Smooth muscle cell (in vitro differentiated cells): ENCODE results near the gene CPXM1. TPM values are rescaled to one million over a fixed set of nuclear protein-coding genes. Genes with fewer than 3 reads are reported as not detected.

Experiments
- DNase-seq: peaks from one replicate; lab custom pipeline; 2025; ENCODE audit not compliant: unreplicated experiment; lab: John Stamatoyannopoulos, UW
- H2AFZ ChIP-seq: fragments of 200-600 bp; sonication (generic); 2 replicates; pipeline ENCODE4 v1.6.0; 2016; ENCODE audit warnings: antibody characterized with exemption, low read depth, mild to moderate bottlenecking
- H3F3A ChIP-seq: fragments of 200-600 bp; sonication (generic); 2 replicates; pipeline ENCODE4 v1.6.0; 2017; ENCODE audit warnings: antibody characterized with exemption, low read depth
- H3K27ac ChIP-seq: fragments of 200-600 bp; sonication (generic); 2 replicates; pipeline ENCODE4 v1.5.1; 2016; ENCODE audit warnings: low read depth, mild to moderate bottlenecking
- H3K27me3 ChIP-seq: fragments of 200-600 bp; sonication (generic); 2 replicates; pipeline ENCODE4 v1.6.1; 2016; ENCODE audit warnings: low read depth, mild to moderate bottlenecking
- H3K36me3 ChIP-seq: fragments of 200-600 bp; sonication (generic); 2 replicates; pipeline ENCODE4 v1.5.1; 2016; ENCODE audit warnings: low read depth
- H3K4me1 ChIP-seq: fragments of 200-600 bp; sonication (generic); 2 replicates; pipeline ENCODE4 v1.5.1; 2016; ENCODE audit warnings: low read depth
- H3K4me2 ChIP-seq: fragments of 200-600 bp; sonication (generic); 2 replicates; pipeline ENCODE4 v1.6.0; 2016; ENCODE audit warnings: mild to moderate bottlenecking
- H3K4me3 ChIP-seq: fragments of 200-600 bp; sonication (generic); 2 replicates; pipeline ENCODE4 v1.5.1; 2016; ENCODE audit warnings: mild to moderate bottlenecking
- H3K79me2 ChIP-seq: fragments of 200-600 bp; sonication (generic); 2 replicates; pipeline ENCODE4 v1.6.0; 2016; ENCODE audit warnings: low read depth, mild to moderate bottlenecking
- H3K9ac ChIP-seq: fragments of 200-600 bp; sonication (generic); 2 replicates; pipeline ENCODE4 v1.6.0; 2016; ENCODE audit warnings: low read depth
- H3K9me3 ChIP-seq: fragments of 200-600 bp; sonication (generic); replicated peaks from 2 replicates; pipeline ENCODE4 v1.5.1; 2016; ENCODE audit warnings: low read depth
- H4K20me1 ChIP-seq: fragments of 200-600 bp; sonication (generic); 2 replicates; pipeline ENCODE4 v1.6.0; 2016; ENCODE audit warnings: low read depth
- WGBS: methylation state at CpG from one replicate; pipeline ENCODE4 v1.1.7; 2016; ENCODE audit warnings: low lambda C conversion rate; 5-methylcytosine and 5-hydroxymethylcytosine counted together
- polyA plus RNA-seq: library from polyadenylated mRNA; unstranded; fragments of >200 nt; fragmentation: Nextera tagmentation; extraction: Ambion mirVana; gene quantifications from 2 replicates; pipeline ENCODE4 v1.2.1, GENCODE V29; 2016
- total RNA-seq: library from RNA; depleted of rRNA; stranded (reverse); fragments of >200 nt; gene quantifications from 2 replicates; pipeline ENCODE4 v1.2.3, GENCODE V29; 2014
- TF ChIP-seq, protein P1 (sequence below): fragments of 200-600 bp; sonication (generic); IDR thresholded peaks from 2 replicates; pipeline ENCODE4 v1.5.1; 2017; ENCODE audit warnings: borderline replicate concordance, mild to moderate bottlenecking, antibody characterized with exemption; ENCODE audit not compliant: insufficient read depth, poor library complexity, severe bottlenecking

CPXM1 gene
- total and polyA plus RNA-seq, 2 experiments from 2014 or later: 40.2 to 99.3 TPM

DNA sequence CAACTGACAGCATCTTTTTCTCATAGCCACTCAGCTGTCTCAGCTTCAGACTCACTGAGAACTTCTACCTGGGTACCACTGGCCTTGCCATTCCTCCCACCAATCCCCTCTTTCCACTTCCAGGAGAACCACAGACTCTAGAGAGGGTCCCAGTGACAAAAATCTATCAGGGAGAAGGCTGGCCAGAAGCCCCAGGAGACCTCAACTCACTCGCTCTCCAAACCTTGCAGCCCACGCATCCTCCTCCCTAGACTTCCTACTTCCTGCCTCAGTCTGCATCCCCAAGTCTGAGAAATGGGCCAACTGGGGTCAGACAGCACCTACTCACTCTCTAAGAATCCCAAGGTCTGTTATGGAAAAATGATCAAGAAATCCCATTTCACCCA lies 16.9 kb upstream of the CPXM1 start:
- Histone ChIP-seq H3K4me3 (no peak overlapping the region), H3K9ac (no peak overlapping the region), H3K27ac (no peak overlapping the region), H3K4me1 (peaks cover 9% of the 10 kb centered on the region), H4K20me1 (no peaks in the 10 kb centered on the region), H3K4me2 (no peak overlapping the region), H3K27me3 (no peaks in the 10 kb centered on the region), H3K36me3 (no peaks in the 10 kb centered on the region), H2AFZ (no peak overlapping the region), H3F3A (peaks cover 12% of the 10 kb centered on the region), H3K79me2 (no peaks in the 10 kb centered on the region), H3K9me3 (no peaks in the 10 kb centered on the region)
- DNase-seq: no peak
- TF ChIP-seq, protein P1, sequence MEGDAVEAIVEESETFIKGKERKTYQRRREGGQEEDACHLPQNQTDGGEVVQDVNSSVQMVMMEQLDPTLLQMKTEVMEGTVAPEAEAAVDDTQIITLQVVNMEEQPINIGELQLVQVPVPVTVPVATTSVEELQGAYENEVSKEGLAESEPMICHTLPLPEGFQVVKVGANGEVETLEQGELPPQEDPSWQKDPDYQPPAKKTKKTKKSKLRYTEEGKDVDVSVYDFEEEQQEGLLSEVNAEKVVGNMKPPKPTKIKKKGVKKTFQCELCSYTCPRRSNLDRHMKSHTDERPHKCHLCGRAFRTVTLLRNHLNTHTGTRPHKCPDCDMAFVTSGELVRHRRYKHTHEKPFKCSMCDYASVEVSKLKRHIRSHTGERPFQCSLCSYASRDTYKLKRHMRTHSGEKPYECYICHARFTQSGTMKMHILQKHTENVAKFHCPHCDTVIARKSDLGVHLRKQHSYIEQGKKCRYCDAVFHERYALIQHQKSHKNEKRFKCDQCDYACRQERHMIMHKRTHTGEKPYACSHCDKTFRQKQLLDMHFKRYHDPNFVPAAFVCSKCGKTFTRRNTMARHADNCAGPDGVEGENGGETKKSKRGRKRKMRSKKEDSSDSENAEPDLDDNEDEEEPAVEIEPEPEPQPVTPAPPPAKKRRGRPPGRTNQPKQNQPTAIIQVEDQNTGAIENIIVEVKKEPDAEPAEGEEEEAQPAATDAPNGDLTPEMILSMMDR: no peak
- 97% methylated on average over 2 of the region's 2 CpGs for WGBS

DNA sequence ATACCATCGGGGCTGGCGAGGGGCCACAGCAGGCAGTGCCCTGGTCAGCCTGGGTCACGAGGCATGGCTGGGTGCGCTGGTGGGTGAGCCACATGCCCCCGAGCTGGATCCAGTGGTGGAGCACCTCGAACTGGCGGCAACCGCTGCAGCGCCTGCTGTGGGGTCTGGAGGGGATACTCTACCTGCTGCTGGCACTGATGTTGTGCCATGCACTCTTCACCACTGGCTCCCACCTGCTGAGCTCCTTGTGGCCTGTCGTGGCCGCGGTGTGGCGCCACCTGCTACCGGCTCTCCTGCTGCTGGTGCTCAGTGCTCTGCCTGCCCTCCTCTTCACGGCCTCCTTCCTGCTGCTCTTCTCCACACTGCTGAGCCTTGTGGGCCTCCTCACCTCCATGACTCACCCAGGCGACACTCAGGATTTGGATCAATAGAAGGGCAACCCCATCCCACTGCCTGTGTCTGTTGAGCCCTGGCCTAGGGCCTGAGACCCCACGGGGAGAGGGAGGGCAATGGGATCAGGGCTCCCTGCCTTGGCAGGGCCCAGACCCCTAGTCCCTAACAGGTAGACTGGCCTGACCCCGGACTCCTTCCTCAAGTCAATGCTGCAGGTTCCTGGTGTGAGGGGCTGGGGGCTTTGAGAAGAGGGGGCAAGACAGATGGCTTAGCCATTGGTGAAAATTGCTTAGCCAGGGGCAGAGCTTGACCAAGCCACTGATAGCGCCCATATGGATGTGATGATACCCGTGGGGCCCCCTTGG lies 16.3 kb upstream of the CPXM1 start:
- no peak overlapping the region for H3K9ac ChIP-seq
- H3K27ac ChIP-seq: no peak overlapping the region
- H3K4me3 ChIP-seq: no peak overlapping the region
- no peaks in the 10 kb centered on the region for H4K20me1 ChIP-seq
- WGBS: 82% methylated on average over 20 of the region's 20 CpGs
- H3K27me3 ChIP-seq: no peaks in the 10 kb centered on the region
- peaks cover 9% of the 10 kb centered on the region for H3K4me1 ChIP-seq
- TF ChIP-seq, protein P1: no peak
- H3K9me3 ChIP-seq: no peaks in the 10 kb centered on the region
- peaks cover 12% of the 10 kb centered on the region for H3F3A ChIP-seq
- DNase-seq: no peak
- no peaks in the 10 kb centered on the region for H3K79me2 ChIP-seq
- H2AFZ ChIP-seq: no peak overlapping the region
- H3K4me2 ChIP-seq: no peak overlapping the region
- no peaks in the 10 kb centered on the region for H3K36me3 ChIP-seq

DNA sequence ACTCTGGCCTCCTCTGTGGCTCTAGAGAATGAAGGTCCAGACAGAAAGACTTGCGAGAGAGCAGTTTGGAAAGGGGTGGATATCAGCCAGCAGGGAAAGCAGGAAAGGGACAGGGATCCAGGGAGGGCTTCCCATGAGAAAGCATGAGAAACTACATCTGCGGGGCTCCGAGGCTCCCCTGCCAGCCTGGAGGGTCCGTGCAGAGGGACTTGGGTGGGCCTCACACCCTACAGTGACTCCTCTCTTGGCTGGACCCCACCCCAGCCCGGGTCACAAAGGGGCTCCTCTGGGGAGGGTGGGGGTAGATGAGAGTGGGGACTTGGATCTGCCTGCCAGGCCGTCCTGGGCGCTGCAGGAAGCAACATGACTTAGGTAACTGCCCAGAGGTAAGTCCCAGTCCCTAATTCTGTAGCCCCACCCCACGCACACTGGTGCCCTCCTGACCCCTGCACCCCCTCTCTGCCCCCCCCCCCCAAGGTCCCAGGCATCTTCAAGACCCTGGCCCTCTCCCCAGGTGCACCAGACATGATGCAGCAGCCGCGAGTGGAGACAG lies 15.7 kb upstream of the CPXM1 start, which contains the start of gene TMEM239:
Gene TMEM239 (plus strand): TSS at position 335 of the 553 bp plus-strand sequence. CDS start 191 bp downstream, at position 526.
- DNase-seq: no peak
- no peaks in the 10 kb centered on the region for H3K36me3 ChIP-seq
- peak within 1 kb of the TSS; percentile 7 for H3K4me2 ChIP-seq
- no peak within 1 kb of the TSS for H3K9ac ChIP-seq
- no peak within 1 kb of the TSS for H3K4me3 ChIP-seq
- no peaks in the 10 kb centered on the region for H4K20me1 ChIP-seq
- no peak within 1 kb of the TSS for H2AFZ ChIP-seq
- H3F3A ChIP-seq: peaks cover 12% of the 10 kb centered on the region
- peaks cover 9% of the 10 kb centered on the region for H3K4me1 ChIP-seq
- WGBS: 95% methylated on average over 6 of the region's 10 CpGs
- TF ChIP-seq, protein P1: no peak
- H3K27me3 ChIP-seq: no peaks in the 10 kb centered on the region
- H3K27ac ChIP-seq: no peak within 1 kb of the TSS
- H3K9me3 ChIP-seq: no peaks in the 10 kb centered on the region
- no peaks in the 10 kb centered on the region for H3K79me2 ChIP-seq
